Transverse colon (tissue), 4 donors: ENCODE data around the gene CNRIP1. TPM values are rescaled to one million over a fixed set of nuclear protein-coding genes. Genes with fewer than 3 reads are reported as not detected.

Experiments
- DNase-seq: peaks from one replicate; pipeline ENCODE4 v3.0.0-alpha.2; 2019
- H3K27ac ChIP-seq, 4 donors: fragments of 200-600 bp; sonication (generic); 2 replicates each; pipeline ENCODE4 v1.5.1; 2016 to 2018; ENCODE audit warnings: inconsistent platforms in 4 of 4
- H3K27me3 ChIP-seq: fragments of 200-600 bp; sonication (generic); 2 replicates; pipeline ENCODE4 v1.5.1; 2017; ENCODE audit warnings: inconsistent platforms
- H3K36me3 ChIP-seq, 4 donors: fragments of 200-600 bp; sonication (generic); 2 replicates each; pipeline ENCODE4 v1.5.1; 2017 to 2019; ENCODE audit warnings: inconsistent platforms in 4 of 4
- H3K4me1 ChIP-seq, 4 donors: fragments of 200-600 bp; sonication (generic); 2 replicates each; pipeline ENCODE4 v1.5.1; 2017 to 2020; ENCODE audit warnings: inconsistent platforms in 4 of 4
- H3K4me3 ChIP-seq, 4 donors: fragments of 200-600 bp; sonication (generic); 1 replicate in 1 of 4; 2 replicates in 3 of 4; pipeline versions ENCODE4 v1.5.1 to v1.6.1; 2017 to 2019; ENCODE audit warnings: inconsistent platforms in 4 of 4
- H3K9me3 ChIP-seq, 2 donors: fragments of 200-600 bp; sonication (generic); 2 replicates each; pipeline ENCODE4 v1.5.1; 2017 to 2019; ENCODE audit warnings: inconsistent platforms in 2 of 2
- CTCF ChIP-seq, 5 experiments: fragments of 200-600 bp in 3 of 5; fragments of 450-650 bp in 2 of 5; sonication (generic) in 3 of 5; IDR thresholded peaks; 1 replicate in 2 of 5; 2 replicates in 3 of 5; pipeline ENCODE4 v1.5.1; 2016 to 2017; ENCODE audit warnings: antibody characterized with exemption in 5 of 5, inconsistent platforms in 3 of 5, mild to moderate bottlenecking in 2 of 5, moderate library complexity in 1 of 5
- EP300 ChIP-seq: sonication (generic); formaldehyde crosslinking; IDR thresholded peaks from one replicate; pipeline ENCODE4 v1.6.1; 2017; ENCODE audit warnings: antibody characterized with exemption, low read depth
- POLR2A ChIP-seq: fragments of 450-650 bp; IDR thresholded peaks from one replicate; pipeline ENCODE4 v1.6.1; 2016; ENCODE audit warnings: antibody characterized with exemption, mild to moderate bottlenecking, moderate library complexity
- POLR2AphosphoS5 ChIP-seq, 3 donors: sonication (generic); formaldehyde crosslinking; IDR thresholded peaks; one replicate each; pipeline ENCODE4 v1.6.1; 2016; ENCODE audit warnings: antibody characterized with exemption in 3 of 3
- WGBS, 2 donors: methylation state at CpG; one replicate each; pipeline ENCODE4 v1.1.5; 2018; ENCODE audit warnings: low coverage in 1 of 2; 5-methylcytosine and 5-hydroxymethylcytosine counted together
- in situ Hi-C, 4 donors: fragments of 200-750 bp; cut with MboI; loops; one replicate each; pipeline versions ENCODE4 v1.15.0 to v1.15.1; 2017; ENCODE audit warnings: low sequenced_read_pairs in 3 of 4, low pct_ligation_motif_present in 1 of 4, low pct_unique_long_range_greater_than_20kb in 1 of 4
- intact Hi-C: fragments of 100-400 bp; cut with DNase I; formaldehyde crosslinking; loops from one replicate; pipeline ENCODE4 v1.15.1; 2023; ENCODE audit warnings: low total_unique reads
- total RNA-seq, 4 donors: library from RNA; depleted of rRNA; stranded (reverse); fragments of >200 nt; gene quantifications; one replicate each; pipeline ENCODE4 v1.1.0, GENCODE V29; 2016

The CNRIP1 gene
- total RNA-seq, 4 donors from 2014 or later, result 1.4 to 11.6 (median 7.6) TPM; not detected in 1

- WGBS, 2 donors, result 77% methylated on average over 2 of the region's 2 CpGs; no CpG with 5 or more reads in 1 of the 2 donors
- Histone ChIP-seq H3K4me1 (no peaks in the 10 kb centered on the region), H3K27ac (no peak overlapping the region), H3K36me3 (no peaks in the 10 kb centered on the region), H3K9me3 (no peaks in the 10 kb centered on the region), H3K4me3 (no peak overlapping the region), H3K27me3 (peaks cover 5% of the 10 kb centered on the region)
- intact Hi-C loops, result no loop called here
- TF ChIP-seq POLR2AphosphoS5 (IDR thresholded peaks at IDR 0.05) (no peak), CTCF (IDR thresholded peaks at IDR 0.05) (no peak), POLR2A (no peak), EP300 (no peak)
- in situ Hi-C loops, result no loop called here
- no peak for DNase-seq
Observed at GRCh38 chr2:68330691-68331090, 10.9 kb upstream of the CNRIP1 start.

- DNase-seq, result no peak
- in situ Hi-C loops, result no loop called here
- WGBS, 2 donors, result 75 to 100% methylated on average over 1 to 5 of the region's 5 CpGs
- H3K27ac ChIP-seq, result no peak overlapping the region
- peaks cover 5% of the 10 kb centered on the region for H3K27me3 ChIP-seq
- intact Hi-C loops, result no loop called here
- H3K4me3 ChIP-seq, result no peak overlapping the region
- no peaks in the 10 kb centered on the region for H3K36me3 ChIP-seq
- no peak for TF ChIP-seq EP300
- no peak for TF ChIP-seq CTCF (IDR thresholded peaks at IDR 0.05)
- TF ChIP-seq POLR2AphosphoS5 (IDR thresholded peaks at IDR 0.05), result no peak
- TF ChIP-seq POLR2A, result no peak
- no peaks in the 10 kb centered on the region for H3K4me1 ChIP-seq
- H3K9me3 ChIP-seq, result no peaks in the 10 kb centered on the region
Observed at GRCh38 chr2:68328901-68329300, 9.2 kb upstream of the CNRIP1 start.

- in situ Hi-C loops, result no loop called here
- Histone ChIP-seq H3K27me3 (peaks cover 3% of the 10 kb centered on the region), H3K27ac (no peak overlapping the region), H3K4me1 (peaks cover 0 to 3% (median 0%) of the 10 kb centered on the region in 4 donors), H3K9me3 (no peaks in the 10 kb centered on the region), H3K36me3 (no peaks in the 10 kb centered on the region), H3K4me3 (no peak overlapping the region)
- no peak for TF ChIP-seq POLR2AphosphoS5 (IDR thresholded peaks at IDR 0.05)
- TF ChIP-seq POLR2A, result no peak
- TF ChIP-seq CTCF (IDR thresholded peaks at IDR 0.05), result no peak
- TF ChIP-seq EP300, result no peak
- DNase-seq, result no peak
- intact Hi-C loops, result no loop called here
- WGBS, 2 donors, result 72 to 86% methylated on average over 2 to 3 of the region's 3 CpGs
Observed at GRCh38 chr2:68325056-68325455, 5.3 kb upstream of the CNRIP1 start.

- in situ Hi-C loops, result no loop called here
- Histone ChIP-seq H3K27ac (peak overlapping the region; percentile 80 to 91 (median 84)), H3K36me3 (no peaks in the 10 kb centered on the region), H3K4me1 (peaks cover 0 to 9% (median 3%) of the 10 kb centered on the region in 4 donors), H3K4me3 (peak overlapping the region; percentile 50 to 70 (median 54)), H3K9me3 (no peaks in the 10 kb centered on the region), H3K27me3 (peaks cover 21% of the 10 kb centered on the region)
- DNase-seq, result no peak
- WGBS, 2 donors, result 9 to 12% methylated on average over 7 to 11 of the region's 11 CpGs
- no peak for TF ChIP-seq POLR2AphosphoS5 (IDR thresholded peaks at IDR 0.05)
- intact Hi-C loops, result no loop called here
Observed at GRCh38 chr2:68320118-68320641, 431 bp upstream of the CNRIP1 start.

- H3K36me3 ChIP-seq, result no peaks in the 10 kb centered on the region
- peaks cover 0 to 9% (median 3%) of the 10 kb centered on the region in 4 donors for H3K4me1 ChIP-seq
- no peak for TF ChIP-seq CTCF (IDR thresholded peaks at IDR 0.05)
- no peak for TF ChIP-seq POLR2A
- no peak for TF ChIP-seq EP300
- TF ChIP-seq POLR2AphosphoS5 (IDR thresholded peaks at IDR 0.05), result no peak
- peak overlapping the region; percentile 50 to 70 (median 54) for H3K4me3 ChIP-seq
- peak overlapping the region; percentile 80 to 91 (median 84) for H3K27ac ChIP-seq
- 5% methylated on average over 24 of the region's 27 CpGs; no CpG with 5 or more reads in 1 of the 2 donors for WGBS, 2 donors
- peaks cover 21% of the 10 kb centered on the region for H3K27me3 ChIP-seq
- DNase-seq, result peak; percentile 10
- intact Hi-C loops, result no loop called here
- no peaks in the 10 kb centered on the region for H3K9me3 ChIP-seq
- in situ Hi-C loops, result no loop called here
Observed at GRCh38 chr2:68318914-68319397, 793 bp downstream of the CNRIP1 start.
